Chondrocyte (in vitro differentiated cells): ENCODE results near the gene PRKRIP1. TPM values are rescaled to one million over a fixed set of nuclear protein-coding genes. Genes with fewer than 3 reads are reported as not detected.

ENCODE experiments used
- DNase-seq: peaks from one replicate; pipeline ENCODE4 v3.0.0; 2021; ENCODE audit warnings: mixed read lengths, low spot score
- H3K27ac Mint-ChIP-seq: one replicate; pipeline ENCODE4 v1.8.0; 2021; ENCODE audit warnings: mild to moderate bottlenecking, moderate library complexity, mixed read lengths; ENCODE audit not compliant: unreplicated experiment
- H3K27me3 Mint-ChIP-seq: 2 replicates; pipeline ENCODE4 v1.8.0; 2021; ENCODE audit warnings: low read depth, mixed read lengths
- H3K36me3 Mint-ChIP-seq: 2 replicates; pipeline ENCODE4 v1.8.0; 2021; ENCODE audit warnings: low read depth, mixed read lengths
- H3K4me1 Mint-ChIP-seq: 2 replicates; pipeline ENCODE4 v1.8.0; 2021; ENCODE audit warnings: low read depth, mild to moderate bottlenecking, mixed read lengths
- H3K4me3 Mint-ChIP-seq: one replicate; pipeline ENCODE4 v1.8.0; 2021; ENCODE audit warnings: mild to moderate bottlenecking, moderate library complexity, mixed read lengths; ENCODE audit not compliant: unreplicated experiment
- H3K9me3 Mint-ChIP-seq: 2 replicates; pipeline ENCODE4 v1.8.0; 2021; ENCODE audit warnings: low read depth, mixed read lengths
- total RNA-seq: library from RNA; stranded (reverse); gene quantifications from 3 replicates; pipeline ENCODE4 v1.2.1, GENCODE V29; 2021
- TF ChIP-seq, protein P1 (sequence below): fragments of 200-600 bp; sonication (generic); IDR thresholded peaks from 2 replicates; pipeline ENCODE4 v1.5.0; 2021; ENCODE audit warnings: antibody characterized with exemption, mild to moderate bottlenecking, moderate library complexity

The PRKRIP1 gene
- total RNA-seq, 1 donor from 2014 or later, result 25.5 TPM

DNA sequence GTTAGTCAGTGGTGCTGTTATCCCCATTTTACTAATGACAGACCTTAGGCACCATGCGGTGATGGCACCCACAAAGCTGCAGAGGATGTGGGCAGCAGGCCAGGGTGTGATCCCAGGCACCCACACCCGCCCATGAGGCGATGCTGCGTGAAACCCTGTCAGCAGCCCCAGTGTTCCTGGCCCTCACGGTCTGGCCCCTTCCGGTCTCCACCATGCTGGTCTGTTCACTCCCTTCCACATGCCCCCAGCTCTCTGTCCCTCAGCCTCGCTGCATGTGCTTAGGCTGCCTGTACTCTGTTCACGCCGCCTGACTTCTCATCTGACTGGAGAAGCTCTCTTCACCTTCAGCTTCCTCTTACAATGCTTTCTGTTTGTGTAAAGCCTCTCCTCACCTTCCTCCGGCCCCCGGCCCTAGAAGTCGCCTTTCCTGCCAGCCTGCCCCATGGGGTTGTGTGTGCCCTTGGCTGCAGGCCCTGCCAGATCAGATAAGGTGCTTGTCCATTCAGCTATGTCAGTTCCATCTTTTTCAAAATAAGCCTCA lies 19.6 kb downstream of the PRKRIP1 start:
- H3K36me3 Mint-ChIP-seq, result peaks cover 29% of the 10 kb centered on the region
- H3K27me3 Mint-ChIP-seq, result no peaks in the 10 kb centered on the region
- no peaks in the 10 kb centered on the region for H3K9me3 Mint-ChIP-seq
- DNase-seq, result no peak
- no peak overlapping the region for H3K4me3 Mint-ChIP-seq
- no peak overlapping the region for H3K27ac Mint-ChIP-seq
- TF ChIP-seq, protein P1, sequence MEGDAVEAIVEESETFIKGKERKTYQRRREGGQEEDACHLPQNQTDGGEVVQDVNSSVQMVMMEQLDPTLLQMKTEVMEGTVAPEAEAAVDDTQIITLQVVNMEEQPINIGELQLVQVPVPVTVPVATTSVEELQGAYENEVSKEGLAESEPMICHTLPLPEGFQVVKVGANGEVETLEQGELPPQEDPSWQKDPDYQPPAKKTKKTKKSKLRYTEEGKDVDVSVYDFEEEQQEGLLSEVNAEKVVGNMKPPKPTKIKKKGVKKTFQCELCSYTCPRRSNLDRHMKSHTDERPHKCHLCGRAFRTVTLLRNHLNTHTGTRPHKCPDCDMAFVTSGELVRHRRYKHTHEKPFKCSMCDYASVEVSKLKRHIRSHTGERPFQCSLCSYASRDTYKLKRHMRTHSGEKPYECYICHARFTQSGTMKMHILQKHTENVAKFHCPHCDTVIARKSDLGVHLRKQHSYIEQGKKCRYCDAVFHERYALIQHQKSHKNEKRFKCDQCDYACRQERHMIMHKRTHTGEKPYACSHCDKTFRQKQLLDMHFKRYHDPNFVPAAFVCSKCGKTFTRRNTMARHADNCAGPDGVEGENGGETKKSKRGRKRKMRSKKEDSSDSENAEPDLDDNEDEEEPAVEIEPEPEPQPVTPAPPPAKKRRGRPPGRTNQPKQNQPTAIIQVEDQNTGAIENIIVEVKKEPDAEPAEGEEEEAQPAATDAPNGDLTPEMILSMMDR, result no peak
- H3K4me1 Mint-ChIP-seq, result no peaks in the 10 kb centered on the region

DNA sequence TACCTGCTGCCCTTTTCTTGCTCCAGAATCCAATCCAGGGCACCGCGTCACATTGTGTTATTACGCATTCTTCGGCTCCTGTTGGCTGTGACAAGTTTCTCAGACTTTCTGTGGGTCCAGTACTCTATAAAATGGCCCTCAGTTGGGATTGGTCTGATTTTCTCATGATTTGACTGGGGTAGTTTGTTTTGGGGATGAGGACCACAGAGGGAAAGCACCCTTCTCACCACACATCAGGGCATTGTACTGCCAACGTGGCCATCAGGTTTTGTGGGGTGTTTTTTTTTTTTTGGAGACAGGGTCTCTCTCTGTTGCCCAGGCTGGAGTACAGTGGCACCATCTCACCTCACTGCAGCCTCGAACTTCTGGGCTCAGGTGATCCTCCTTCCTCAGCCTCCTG lies 20.2 kb downstream of the PRKRIP1 start:
- DNase-seq, result no peak
- H3K27me3 Mint-ChIP-seq, result no peaks in the 10 kb centered on the region
- TF ChIP-seq, protein P1, result no peak
- no peaks in the 10 kb centered on the region for H3K4me1 Mint-ChIP-seq
- peaks cover 31% of the 10 kb centered on the region for H3K36me3 Mint-ChIP-seq
- no peak overlapping the region for H3K4me3 Mint-ChIP-seq
- H3K9me3 Mint-ChIP-seq, result no peaks in the 10 kb centered on the region
- no peak overlapping the region for H3K27ac Mint-ChIP-seq

DNA sequence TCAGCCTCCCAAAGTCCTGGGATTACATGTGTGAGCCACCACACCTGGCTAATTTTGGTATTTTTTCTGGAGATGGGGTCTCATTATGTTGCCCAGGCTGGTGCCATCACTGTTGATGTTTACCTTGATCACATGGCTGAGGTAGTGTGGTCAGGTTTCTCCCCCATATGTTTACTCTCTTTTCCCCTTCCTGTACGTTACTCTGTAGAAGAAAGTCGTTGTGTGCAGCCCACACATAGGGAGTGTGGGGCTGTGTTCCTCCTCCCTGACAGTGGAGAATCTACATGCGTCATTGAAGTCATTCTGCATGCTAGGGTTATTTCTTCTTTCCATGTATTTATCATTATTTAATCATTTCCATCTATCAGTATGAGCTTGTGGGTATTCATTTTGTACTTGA lies 20.9 kb downstream of the PRKRIP1 start:
- H3K27ac Mint-ChIP-seq, result no peak overlapping the region
- TF ChIP-seq, protein P1, result no peak
- no peaks in the 10 kb centered on the region for H3K4me1 Mint-ChIP-seq
- no peak overlapping the region for H3K4me3 Mint-ChIP-seq
- H3K9me3 Mint-ChIP-seq, result no peaks in the 10 kb centered on the region
- no peaks in the 10 kb centered on the region for H3K27me3 Mint-ChIP-seq
- peaks cover 28% of the 10 kb centered on the region for H3K36me3 Mint-ChIP-seq
- no peak for DNase-seq

DNA sequence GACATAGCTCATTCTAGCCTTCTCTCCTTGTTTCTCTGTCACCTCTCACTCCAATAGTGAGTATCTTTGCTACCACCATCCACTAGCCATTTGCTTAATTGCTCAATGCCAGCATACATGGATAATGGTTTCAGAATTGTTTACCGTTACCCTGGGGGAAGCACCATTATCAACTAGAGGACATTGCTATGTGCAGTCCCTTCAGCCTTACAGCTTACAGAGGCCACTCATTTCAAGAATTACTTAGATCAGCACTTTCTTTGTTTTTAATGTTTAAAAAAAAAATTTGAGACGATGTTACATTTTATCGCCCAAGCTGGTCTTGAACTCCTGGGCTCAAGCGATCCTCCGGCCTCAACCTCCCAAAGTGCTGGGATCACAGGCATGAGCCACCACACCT lies 22.4 kb downstream of the PRKRIP1 start:
- Mint-ChIP-seq H3K36me3 (peaks cover 22% of the 10 kb centered on the region), H3K27ac (no peak overlapping the region), H3K4me3 (no peak overlapping the region), H3K27me3 (no peaks in the 10 kb centered on the region), H3K4me1 (no peaks in the 10 kb centered on the region), H3K9me3 (no peaks in the 10 kb centered on the region)
- TF ChIP-seq, protein P1, result no peak
- DNase-seq, result no peak

DNA sequence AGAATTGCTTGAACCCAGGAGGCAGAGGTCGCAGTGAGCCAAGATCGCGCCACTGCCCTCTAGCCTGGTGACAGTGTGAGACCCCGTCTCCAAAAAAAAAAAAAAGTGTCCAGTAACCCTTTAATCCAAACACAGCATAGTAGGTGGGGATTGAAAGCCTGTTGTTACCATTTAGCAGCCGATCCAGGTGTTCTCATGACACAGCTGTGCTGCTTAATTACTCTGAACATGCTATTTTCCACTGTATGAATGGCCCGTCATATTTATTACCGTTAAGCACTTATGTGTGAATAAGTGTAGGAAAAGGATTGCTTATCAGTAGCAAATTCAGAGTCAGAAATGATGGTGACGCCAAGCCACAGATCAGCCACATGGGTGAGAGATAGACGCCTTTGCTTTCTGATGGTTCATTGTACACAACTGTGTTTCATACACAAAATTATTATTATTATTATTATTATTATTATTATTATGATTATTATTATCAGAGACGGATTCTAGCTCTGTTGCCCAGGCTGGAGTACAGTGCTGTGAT lies 25.6 kb downstream of the PRKRIP1 start:
- Mint-ChIP-seq H3K4me1 (no peaks in the 10 kb centered on the region), H3K4me3 (no peak overlapping the region), H3K9me3 (no peaks in the 10 kb centered on the region), H3K36me3 (peaks cover 29% of the 10 kb centered on the region), H3K27me3 (no peaks in the 10 kb centered on the region), H3K27ac (no peak overlapping the region)
- TF ChIP-seq, protein P1, result no peak
- DNase-seq, result no peak
